IMR-90 (cell line): ENCODE data around the gene PAM. TPM values are rescaled to one million over a fixed set of nuclear protein-coding genes. Genes with fewer than 3 reads are reported as not detected.

Experiments
- ATAC-seq: fragments of 200-7000 bp; cut with Tn5 transposase; 2 replicates; pipeline ENCODE4 v1.9.1; 2020; ENCODE audit warnings: low read depth, mild to moderate bottlenecking, moderate library complexity
- BruUV-seq: library from RNA; stranded (reverse); fragments of 400-500 nt; replicated peaks from 2 replicates; lab custom pipeline; 2021; lab: Mats Ljungman, UMichigan
- CTCF ChIA-PET: fragments of 300-600 bp; formaldehyde crosslinking; extraction: SDS; loops from one replicate; lab custom pipeline; 2021; ENCODE audit warnings: antibody characterized with exemption; lab: Yijun Ruan, JAX
- POLR2A ChIA-PET: fragments of 300-600 bp; sonication (Branson Sonifier 250); formaldehyde crosslinking; loops from one replicate; lab custom pipeline; 2022; ENCODE audit warnings: antibody characterized with exemption; ENCODE audit not compliant: unreplicated experiment; lab: Charles Lee
- DNase-seq: peaks from one replicate; pipeline ENCODE4 v3.0.0; 2013
- H2AFZ ChIP-seq: replicated peaks from 2 replicates; pipeline ENCODE3; 2013; ENCODE audit warnings: low read length, mild to moderate bottlenecking; ENCODE audit not compliant: poor library complexity
- H2AK5ac ChIP-seq: 2 replicates; pipeline ENCODE4 v1.6.1; 2013; ENCODE audit warnings: low read depth, low read length, inconsistent platforms
- H2AK9ac ChIP-seq: replicated peaks from 2 replicates; pipeline ENCODE3; 2013; ENCODE audit warnings: mild to moderate bottlenecking, low read depth, low read length, moderate library complexity; ENCODE audit not compliant: poor library complexity
- H2BK120ac ChIP-seq: 2 replicates; pipeline ENCODE4 v1.6.1; 2013; ENCODE audit warnings: low read depth, low read length, inconsistent platforms
- H2BK15ac ChIP-seq: 3 replicates; pipeline ENCODE4 v1.6.1; 2013; ENCODE audit warnings: low read depth, low read length, inconsistent platforms
- H2BK20ac ChIP-seq: 2 replicates; pipeline ENCODE4 v1.6.1; 2013; ENCODE audit warnings: low read depth, mild to moderate bottlenecking, inconsistent platforms, low read length, moderate library complexity
- H2BK5ac ChIP-seq: 2 replicates; pipeline ENCODE4 v1.6.1; 2013; ENCODE audit warnings: mild to moderate bottlenecking, low read depth, low read length, inconsistent platforms; ENCODE audit not compliant: poor library complexity, severe bottlenecking
- H3K14ac ChIP-seq: replicated peaks from 2 replicates; pipeline ENCODE4 v1.6.1; 2013; ENCODE audit warnings: low read depth, low read length, inconsistent platforms
- H3K18ac ChIP-seq: 2 replicates; pipeline ENCODE4 v1.6.1; 2013; ENCODE audit warnings: low read depth, low read length, control low read depth
- H3K23ac ChIP-seq: 2 replicates; pipeline ENCODE4 v1.6.1; 2013; ENCODE audit warnings: low read depth, low read length, inconsistent platforms
- H3K27ac ChIP-seq: 2 replicates; pipeline ENCODE4 v1.5.1; 2013; ENCODE audit warnings: mild to moderate bottlenecking, control low read depth, low read length; ENCODE audit not compliant: insufficient read depth
- H3K27me3 ChIP-seq: 2 replicates; pipeline ENCODE4 v1.6.1; 2013; ENCODE audit warnings: low read length; ENCODE audit not compliant: control insufficient read depth, insufficient read depth
- H3K36me3 ChIP-seq: 2 replicates; pipeline ENCODE4 v1.6.1; 2013; ENCODE audit warnings: low read length, mixed read lengths; ENCODE audit not compliant: control insufficient read depth, insufficient read depth
- H3K4ac ChIP-seq: 2 replicates; pipeline ENCODE4 v1.6.1; 2013; ENCODE audit warnings: low read depth, low read length, inconsistent platforms
- H3K4me1 ChIP-seq: 2 replicates; pipeline ENCODE4 v1.6.1; 2013; ENCODE audit warnings: low read length, mixed read lengths; ENCODE audit not compliant: control insufficient read depth, insufficient read depth
- H3K4me2 ChIP-seq: 2 replicates; pipeline ENCODE4 v1.6.1; 2013; ENCODE audit warnings: low read depth, mild to moderate bottlenecking, control low read depth, low read length, moderate library complexity
- H3K4me3 ChIP-seq: 2 replicates; pipeline ENCODE4 v1.5.1; 2013; ENCODE audit warnings: low read depth, mild to moderate bottlenecking, control low read depth, low read length, moderate library complexity; ENCODE audit not compliant: insufficient read depth
- H3K56ac ChIP-seq: 2 replicates; pipeline ENCODE4 v1.6.1; 2013; ENCODE audit warnings: low read length, inconsistent platforms; ENCODE audit not compliant: insufficient read depth; ENCODE audit errors: extremely low read depth
- H3K79me1 ChIP-seq, 2 experiments: 2 replicates each; pipeline ENCODE4 v1.6.1; 2013; ENCODE audit warnings: low read length in 2 of 2, inconsistent platforms in 1 of 2, low read depth in 1 of 2
- H3K9ac ChIP-seq: 2 replicates; pipeline ENCODE4 v1.6.1; 2013; ENCODE audit warnings: low read depth, low read length, control low read depth
- H3K9me1 ChIP-seq: 2 replicates; pipeline ENCODE4 v1.6.1; 2013; ENCODE audit warnings: low read length, inconsistent platforms; ENCODE audit not compliant: insufficient read depth
- H3K9me3 ChIP-seq: 2 replicates; pipeline ENCODE4 v1.6.1; 2013; ENCODE audit warnings: low read length; ENCODE audit not compliant: control insufficient read depth, insufficient read depth
- H4K20me1 ChIP-seq: 2 replicates; pipeline ENCODE4 v1.6.1; 2013; ENCODE audit warnings: low read length, inconsistent platforms; ENCODE audit not compliant: insufficient read depth
- H4K5ac ChIP-seq: 2 replicates; pipeline ENCODE4 v1.6.1; 2013; ENCODE audit warnings: mild to moderate bottlenecking, low read depth, low read length, control low read depth
- H4K8ac ChIP-seq, 2 experiments: 2 replicates each; pipeline ENCODE4 v1.6.1; 2013; ENCODE audit warnings: low read depth in 2 of 2, low read length in 2 of 2, control low read depth in 1 of 2, inconsistent platforms in 1 of 2
- H4K91ac ChIP-seq: 2 replicates; pipeline ENCODE4 v1.6.1; 2013; ENCODE audit warnings: low read depth, low read length, inconsistent platforms; ENCODE audit not compliant: insufficient read depth
- RCOR1 ChIP-seq: IDR thresholded peaks from 2 replicates; pipeline ENCODE4 v1.6.1; 2012; ENCODE audit warnings: mild to moderate bottlenecking, low read length, improper control_type of control experiment; ENCODE audit not compliant: insufficient replicate concordance
- dilution Hi-C: fragments of 300-500 bp; cut with HindIII; formaldehyde crosslinking; loops from one replicate; pipeline ENCODE4 v1.14.3; 2018; ENCODE audit warnings: low sequenced_read_pairs; ENCODE audit not compliant: unreplicated experiment
- in situ Hi-C: fragments of 300-500 bp; cut with MboI; formaldehyde crosslinking; loops from 3 replicates; pipeline ENCODE4 v1.14.3; 2019; ENCODE audit warnings: low sequenced_read_pairs, inconsistent platforms, mixed read lengths
- intact Hi-C: fragments of 100-400 bp; cut with micrococcal nuclease; formaldehyde crosslinking; loops from 2 replicates; pipeline ENCODE4 v1.10.0; 2022
- polyA plus RNA-seq, 3 experiments: library from polyadenylated mRNA; depleted of rRNA; stranded (reverse); fragments of >200 nt; gene quantifications; 2 replicates each; pipeline ENCODE4 v1.2.3, GENCODE V29; 2012; ENCODE audit warnings: low replicate concordance in 1 of 3
- total RNA-seq: library from RNA; depleted of rRNA; stranded (reverse); fragments of >200 nt; gene quantifications from 2 replicates; pipeline ENCODE4 v1.2.3, GENCODE V29; 2012

Gene PAM
- total and polyA plus RNA-seq, 2 of the 4 experiments (the other 2 are of a cell fraction) = 115 to 179 TPM

- Histone ChIP-seq H3K14ac (peak overlapping the region; percentile 43; the same call in 1 of the 2 replicates), H3K56ac (peak overlapping the region; percentile 35; the same call in 1 of the 2 replicates), H3K9me3 (no peaks in the 10 kb centered on the region), H3K18ac (peak overlapping the region; percentile 74; the same call in 1 of the 2 replicates), H3K36me3 (peaks cover 2% of the 10 kb centered on the region; the same call in 1 of the 2 replicates), H3K79me1 (peaks cover 29 to 73% of the 10 kb centered on the region in 2 experiments), H3K9me1 (peaks cover 8% of the 10 kb centered on the region; the same call in 1 of the 2 replicates), H4K8ac (peak overlapping the region in 1 of 2 experiments; percentile 80; a peak in 2 of 4 replicates), H4K91ac (peak overlapping the region; percentile 58; the same call in 1 of the 2 replicates), H3K4me2 (peak overlapping the region; percentile 87; the same call in 1 of the 2 replicates), H3K27ac (no peak overlapping the region), H3K27me3 (no peaks in the 10 kb centered on the region), H4K20me1 (peaks cover 40% of the 10 kb centered on the region), H3K4me3 (no peak overlapping the region), H3K4ac (peak overlapping the region; percentile 72; the same call in 1 of the 2 replicates), H2BK15ac (0 out of 3 replicates have a peak overlapping the region, but pooled peaks have one; percentile 59), H3K4me1 (peaks cover 8% of the 10 kb centered on the region), H2AK5ac (no peak overlapping the region), H2AFZ (no peak overlapping the region), H2BK5ac (peak overlapping the region; percentile 53), H3K23ac (0 out of 2 replicates have a peak overlapping the region, but pooled peaks have one; percentile 58), H3K9ac (no peak overlapping the region; the same call in 1 of the 2 replicates), H4K5ac (no peak overlapping the region), H2BK120ac (peak overlapping the region; percentile 68), H2BK20ac (peak overlapping the region; percentile 57; the same call in 1 of the 2 replicates), H2AK9ac (no peak overlapping the region)
- dilution Hi-C loops = no loop called here
- DNase-seq = peak; percentile 47
- ATAC-seq = peak; percentile 48
- intact Hi-C loops = no loop called here
- CTCF ChIA-PET = interaction anchor here (1.0 kb wide), 1 partner anchor 19 kb away, joined by 3 read pairs; no protein-coding TSS in a partner anchor
- in situ Hi-C loops = no loop called here
- no peak for TF ChIP-seq RCOR1
- no TSS peak for BruUV-seq
- POLR2A ChIA-PET = no interaction called here
Observed at GRCh38 chr5:102762095-102762534, 7.0 kb downstream of the PAM start.
